Measurements from ENCODE around the gene NR1H2.

Gene NR1H2

DNA sequence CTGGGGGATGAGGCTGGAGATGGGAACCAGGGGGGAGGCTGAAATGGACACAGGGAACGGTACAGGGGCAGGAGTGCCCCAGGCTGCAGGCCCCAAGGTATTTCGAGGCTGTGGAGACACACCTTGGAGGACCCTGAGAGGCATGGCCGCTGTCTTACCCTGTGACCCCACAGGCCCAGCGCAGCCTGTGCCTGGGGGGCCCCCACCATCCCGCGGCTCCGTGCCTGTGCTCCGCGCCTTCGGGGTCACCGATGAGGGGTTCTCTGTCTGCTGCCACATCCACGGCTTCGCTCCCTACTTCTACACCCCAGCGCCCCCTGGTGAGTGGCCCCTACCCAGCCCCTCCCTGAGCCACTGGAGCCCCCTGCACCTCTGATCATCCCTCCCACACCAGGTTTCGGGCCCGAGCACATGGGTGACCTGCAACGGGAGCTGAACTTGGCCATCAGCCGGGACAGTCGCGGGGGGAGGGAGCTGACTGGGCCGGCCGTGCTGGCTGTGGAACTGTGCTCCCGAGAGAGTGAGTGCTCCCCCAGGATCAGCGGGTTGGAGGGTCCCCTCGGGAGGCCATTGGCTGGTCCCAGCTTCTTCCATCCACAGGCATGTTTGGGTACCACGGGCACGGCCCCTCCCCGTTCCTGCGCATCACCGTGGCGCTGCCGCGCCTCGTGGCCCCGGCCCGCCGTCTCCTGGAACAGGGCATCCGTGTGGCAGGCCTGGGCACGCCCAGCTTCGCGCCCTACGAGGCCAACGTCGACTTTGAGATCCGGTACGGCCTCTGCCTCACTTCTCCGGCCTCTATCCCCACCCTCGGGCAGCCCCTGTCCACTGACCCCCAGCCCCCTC, 25.6 kb downstream of the NR1H2 start:
- no peak for DNase-seq

DNA sequence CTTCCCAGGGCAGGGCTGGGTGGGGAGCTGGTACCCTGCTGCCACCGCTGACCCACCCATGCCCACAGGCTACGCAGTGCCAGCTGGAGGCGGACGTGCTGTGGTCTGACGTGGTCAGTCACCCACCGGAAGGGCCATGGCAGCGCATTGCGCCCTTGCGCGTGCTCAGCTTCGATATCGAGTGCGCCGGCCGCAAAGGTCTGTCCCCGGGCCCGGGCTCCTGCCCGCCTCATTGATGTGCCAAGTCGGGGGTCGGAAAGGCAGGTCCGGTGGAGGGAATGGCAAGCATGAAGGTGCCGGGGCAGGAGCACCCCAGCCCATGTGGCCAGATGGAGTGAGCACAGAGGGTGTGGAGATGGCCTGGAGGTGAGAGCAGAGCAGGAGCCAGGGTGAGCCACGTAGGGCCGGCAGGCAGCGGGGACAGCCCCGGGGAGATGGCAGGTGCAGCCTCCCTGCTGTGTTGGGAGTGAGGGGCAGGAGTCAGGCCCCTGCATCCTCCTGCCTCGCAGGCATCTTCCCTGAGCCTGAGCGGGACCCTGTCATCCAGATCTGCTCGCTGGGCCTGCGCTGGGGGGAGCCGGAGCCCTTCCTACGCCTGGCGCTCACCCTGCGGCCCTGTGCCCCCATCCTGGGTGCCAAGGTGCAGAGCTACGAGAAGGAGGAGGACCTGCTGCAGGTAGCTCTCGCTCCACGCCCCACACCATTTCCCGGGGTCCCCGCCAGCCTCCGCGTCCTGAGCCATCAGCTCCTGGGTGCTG, 26.5 kb downstream of the NR1H2 start:
- no peak for DNase-seq

DNA sequence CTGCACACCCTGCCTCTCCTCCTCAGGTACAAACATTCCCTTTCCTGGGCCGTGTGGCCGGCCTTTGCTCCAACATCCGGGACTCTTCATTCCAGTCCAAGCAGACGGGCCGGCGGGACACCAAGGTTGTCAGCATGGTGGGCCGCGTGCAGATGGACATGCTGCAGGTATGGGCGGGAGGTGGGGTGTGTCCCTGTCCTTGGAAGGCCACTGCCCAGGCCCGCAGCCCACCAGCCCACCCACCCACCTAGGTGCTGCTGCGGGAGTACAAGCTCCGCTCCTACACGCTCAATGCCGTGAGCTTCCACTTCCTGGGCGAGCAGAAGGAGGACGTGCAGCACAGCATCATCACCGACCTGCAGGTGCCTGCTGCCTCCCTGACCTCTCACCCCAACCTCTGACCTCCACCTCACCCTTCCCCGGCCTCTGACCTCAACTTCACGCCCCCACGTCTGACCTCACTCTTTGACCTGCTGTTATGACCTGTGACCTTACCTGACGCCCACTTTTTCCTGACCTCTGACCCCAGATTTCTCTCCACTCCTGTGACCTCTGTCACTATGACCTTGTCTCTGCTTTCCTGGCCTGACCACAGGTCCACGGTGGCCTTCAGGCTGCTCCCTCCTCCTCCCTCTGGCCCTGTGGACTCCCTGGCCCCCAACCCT, 30.0 kb downstream of the NR1H2 start:
- no peak for DNase-seq

DNA sequence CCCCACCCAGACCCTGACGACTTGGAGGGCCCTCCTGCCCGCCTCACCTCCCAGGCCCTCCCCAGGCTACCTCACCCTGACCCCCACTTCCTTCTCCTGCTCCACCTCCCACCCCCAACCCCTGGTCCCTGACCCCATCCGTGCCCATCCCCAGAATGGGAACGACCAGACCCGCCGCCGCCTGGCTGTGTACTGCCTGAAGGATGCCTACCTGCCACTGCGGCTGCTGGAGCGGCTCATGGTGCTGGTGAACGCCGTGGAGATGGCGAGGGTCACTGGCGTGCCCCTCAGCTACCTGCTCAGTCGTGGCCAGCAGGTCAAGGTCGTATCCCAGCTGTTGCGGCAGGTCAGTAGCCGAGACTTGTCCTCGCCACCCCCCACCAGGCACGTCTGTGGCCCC, 30.6 kb downstream of the NR1H2 start:
- no peak for DNase-seq

DNA sequence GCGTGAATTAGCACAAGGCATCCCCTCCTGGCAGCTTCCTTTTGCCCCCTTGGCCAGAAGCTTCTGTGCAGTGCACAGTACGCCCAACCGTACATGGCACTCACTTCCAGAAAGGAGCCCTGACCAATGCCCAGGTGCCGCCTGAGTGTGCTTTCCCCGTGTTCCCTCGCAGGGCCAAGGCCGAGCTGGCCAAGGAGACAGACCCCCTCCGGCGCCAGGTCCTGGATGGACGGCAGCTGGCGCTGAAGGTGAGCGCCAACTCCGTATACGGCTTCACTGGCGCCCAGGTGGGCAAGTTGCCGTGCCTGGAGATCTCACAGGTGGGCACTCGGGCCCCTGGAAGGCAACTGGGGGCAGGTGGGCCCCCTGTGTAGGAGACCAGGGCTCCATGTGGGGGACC, 33.1 kb downstream of the NR1H2 start:
- no peak for DNase-seq

DNA sequence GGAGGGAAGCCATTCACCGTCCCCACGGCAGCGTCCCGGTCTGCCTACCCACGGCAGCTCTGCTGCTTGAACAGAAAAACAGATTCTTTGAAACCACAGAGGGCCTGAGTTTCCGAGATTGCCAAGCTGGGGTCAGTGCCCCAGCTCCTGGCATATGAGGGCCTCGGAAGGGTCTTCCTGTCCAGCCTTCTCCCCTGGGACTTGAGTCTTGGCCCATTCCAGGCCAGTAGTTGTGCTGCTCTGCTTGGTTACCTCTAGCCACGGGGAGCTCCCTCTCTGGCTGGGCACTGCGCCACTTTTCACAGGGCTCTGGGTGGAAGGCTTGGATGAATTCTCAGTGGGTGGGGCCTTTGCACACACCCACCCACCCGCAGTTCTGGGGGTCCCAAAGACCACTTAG, 33.9 kb downstream of the NR1H2 start:
- no peak for DNase-seq

DNA sequence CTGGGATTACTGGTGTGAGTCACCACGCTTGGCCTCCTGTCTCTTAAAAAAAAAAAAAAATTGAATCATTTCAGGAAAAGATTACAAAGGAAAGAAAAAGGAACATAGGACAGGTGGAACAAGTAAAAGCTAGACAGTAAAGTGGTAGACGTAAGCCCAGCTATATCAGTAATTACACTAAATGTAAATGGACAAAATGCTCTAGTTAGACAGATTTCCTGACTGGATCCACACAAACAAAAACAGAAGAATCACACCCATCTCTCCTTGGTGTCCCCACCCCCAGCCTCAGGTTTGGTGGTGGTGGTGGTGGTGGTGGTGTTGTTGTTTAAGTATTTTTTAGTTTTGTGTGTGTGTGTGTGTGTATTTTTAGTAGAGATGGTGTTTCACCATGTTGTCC, 36.2 kb downstream of the NR1H2 start:
- no peak for DNase-seq

DNA sequence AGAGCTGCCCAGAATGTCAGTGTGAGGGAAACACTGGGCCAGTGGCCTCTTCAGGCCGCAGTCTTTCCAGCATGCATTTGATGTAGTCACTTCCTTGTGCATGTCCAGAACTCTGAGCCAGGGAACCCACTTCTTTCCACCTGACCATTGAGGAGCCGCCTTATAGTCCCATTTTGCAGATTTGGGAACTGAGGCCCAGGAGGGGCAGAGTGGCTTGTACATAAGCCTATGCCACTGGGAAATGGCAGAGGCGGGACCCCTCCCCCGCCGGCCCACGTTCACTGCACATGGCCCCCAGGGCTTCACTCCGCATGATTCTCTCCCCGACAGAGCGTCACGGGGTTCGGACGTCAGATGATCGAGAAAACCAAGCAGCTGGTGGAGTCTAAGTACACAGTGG, 36.8 kb downstream of the NR1H2 start:
- DNase-seq: no peak

DNA sequence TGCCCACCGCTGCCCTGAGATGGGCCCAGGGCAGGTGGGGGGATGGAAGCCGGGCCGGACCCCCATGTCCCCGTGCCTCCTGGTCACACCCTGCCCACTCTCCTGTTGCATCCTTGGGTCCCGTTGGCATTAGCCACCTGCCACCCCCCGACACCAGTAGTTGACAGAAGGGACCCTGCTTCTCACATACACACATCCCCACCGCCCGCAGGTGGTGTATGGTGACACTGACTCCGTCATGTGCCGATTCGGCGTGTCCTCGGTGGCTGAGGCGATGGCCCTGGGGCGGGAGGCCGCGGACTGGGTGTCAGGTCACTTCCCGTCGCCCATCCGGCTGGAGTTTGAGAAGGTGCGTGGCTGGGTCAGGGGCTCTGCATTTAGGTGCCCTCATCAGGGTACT, 37.3 kb downstream of the NR1H2 start:
- DNase-seq: no peak

DNA sequence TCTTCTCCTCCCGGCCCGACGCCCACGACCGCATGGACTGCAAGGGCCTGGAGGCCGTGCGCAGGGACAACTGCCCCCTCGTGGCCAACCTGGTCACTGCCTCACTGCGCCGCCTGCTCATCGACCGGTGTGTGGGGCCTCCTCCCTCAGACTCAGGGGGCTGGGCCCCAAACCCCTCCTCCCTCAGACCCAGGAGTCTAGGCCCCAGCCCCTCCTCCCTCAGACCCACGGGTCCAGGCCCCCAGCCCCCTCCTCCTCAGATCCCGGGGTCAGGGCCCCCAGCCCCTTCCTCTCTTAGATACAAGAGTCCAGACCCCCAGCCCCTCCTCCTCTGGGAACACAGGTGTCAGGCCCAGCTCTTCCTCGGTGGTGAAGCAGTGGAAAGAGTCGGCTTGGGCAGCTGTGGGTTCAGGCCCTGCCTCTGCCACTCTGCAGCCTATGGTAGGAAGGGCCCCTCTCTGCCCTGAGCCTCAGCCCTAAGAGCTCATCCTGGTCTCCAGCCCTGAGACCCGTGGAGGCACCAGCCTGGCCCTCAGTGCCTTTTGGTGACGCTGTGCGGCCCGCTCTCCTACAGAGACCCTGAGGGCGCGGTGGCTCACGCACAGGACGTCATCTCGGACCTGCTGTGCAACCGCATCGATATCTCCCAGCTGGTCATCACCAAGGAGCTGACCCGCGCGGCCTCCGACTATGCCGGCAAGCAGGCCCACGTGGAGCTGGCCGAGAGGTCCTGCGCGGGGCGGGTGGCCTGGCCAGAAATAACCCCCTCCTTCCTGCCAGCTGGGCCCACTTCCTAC, 38.8 kb downstream of the NR1H2 start:
- DNase-seq: peak in 40 of 51 donors; percentile 2 to 77 (median 20)

DNA sequence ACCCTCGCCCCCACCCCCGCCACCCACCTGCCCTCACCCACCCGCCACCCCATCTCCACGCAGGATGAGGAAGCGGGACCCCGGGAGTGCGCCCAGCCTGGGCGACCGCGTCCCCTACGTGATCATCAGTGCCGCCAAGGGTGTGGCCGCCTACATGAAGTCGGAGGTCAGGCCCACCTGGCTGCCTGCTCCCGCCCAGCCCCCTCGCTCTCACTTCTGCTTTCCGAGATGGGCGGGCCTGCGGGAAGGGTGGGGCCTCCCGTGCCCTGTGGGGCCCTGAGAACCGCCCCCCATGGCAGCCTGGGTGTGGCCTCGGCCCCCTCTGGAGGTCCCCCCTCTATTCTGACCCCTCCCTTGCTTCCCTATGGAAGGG, 39.4 kb downstream of the NR1H2 start:
- peak in 6 of 51 donors; percentile 10 to 27 (median 14) for DNase-seq

DNA sequence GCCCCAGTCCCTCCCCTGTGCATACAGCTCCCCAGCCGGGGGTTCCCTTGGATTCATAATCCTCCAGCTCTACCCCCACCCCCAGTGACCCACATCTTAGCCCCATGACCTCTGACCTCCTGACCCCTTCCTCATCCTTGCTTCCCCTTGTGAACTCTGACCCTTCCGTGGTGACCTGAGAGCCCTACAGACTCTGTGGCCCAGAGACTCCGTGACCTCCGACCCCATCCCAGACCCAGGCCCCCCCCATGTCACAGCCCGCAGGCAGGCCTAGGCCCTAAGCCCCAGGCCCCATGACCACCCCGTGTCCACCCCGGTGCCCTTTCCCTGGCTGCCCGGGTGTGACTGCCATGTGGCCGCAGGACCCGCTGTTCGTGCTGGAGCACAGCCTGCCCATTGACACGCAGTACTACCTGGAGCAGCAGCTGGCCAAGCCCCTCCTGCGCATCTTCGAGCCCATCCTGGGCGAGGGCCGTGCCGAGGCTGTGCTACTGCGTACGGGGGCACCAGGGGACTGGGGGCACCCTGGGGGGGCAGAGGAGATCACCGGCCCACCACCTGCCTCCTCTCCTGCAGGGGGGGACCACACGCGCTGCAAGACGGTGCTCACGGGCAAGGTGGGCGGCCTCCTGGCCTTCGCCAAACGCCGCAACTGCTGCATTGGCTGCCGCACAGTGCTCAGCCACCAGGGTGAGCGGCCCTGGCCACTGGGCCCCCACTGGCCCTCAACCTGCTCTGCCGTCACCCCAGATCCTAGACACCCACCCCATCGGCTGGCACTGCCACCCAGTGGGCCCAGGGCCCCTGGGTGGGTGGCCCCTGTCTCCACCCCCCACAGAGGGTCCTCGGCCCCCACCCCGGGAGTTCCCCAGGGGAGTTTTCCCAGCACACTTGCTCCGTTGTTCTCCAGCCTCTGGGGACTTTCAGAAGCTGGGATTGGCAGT, 40.0 kb downstream of the NR1H2 start:
- no peak for DNase-seq

DNA sequence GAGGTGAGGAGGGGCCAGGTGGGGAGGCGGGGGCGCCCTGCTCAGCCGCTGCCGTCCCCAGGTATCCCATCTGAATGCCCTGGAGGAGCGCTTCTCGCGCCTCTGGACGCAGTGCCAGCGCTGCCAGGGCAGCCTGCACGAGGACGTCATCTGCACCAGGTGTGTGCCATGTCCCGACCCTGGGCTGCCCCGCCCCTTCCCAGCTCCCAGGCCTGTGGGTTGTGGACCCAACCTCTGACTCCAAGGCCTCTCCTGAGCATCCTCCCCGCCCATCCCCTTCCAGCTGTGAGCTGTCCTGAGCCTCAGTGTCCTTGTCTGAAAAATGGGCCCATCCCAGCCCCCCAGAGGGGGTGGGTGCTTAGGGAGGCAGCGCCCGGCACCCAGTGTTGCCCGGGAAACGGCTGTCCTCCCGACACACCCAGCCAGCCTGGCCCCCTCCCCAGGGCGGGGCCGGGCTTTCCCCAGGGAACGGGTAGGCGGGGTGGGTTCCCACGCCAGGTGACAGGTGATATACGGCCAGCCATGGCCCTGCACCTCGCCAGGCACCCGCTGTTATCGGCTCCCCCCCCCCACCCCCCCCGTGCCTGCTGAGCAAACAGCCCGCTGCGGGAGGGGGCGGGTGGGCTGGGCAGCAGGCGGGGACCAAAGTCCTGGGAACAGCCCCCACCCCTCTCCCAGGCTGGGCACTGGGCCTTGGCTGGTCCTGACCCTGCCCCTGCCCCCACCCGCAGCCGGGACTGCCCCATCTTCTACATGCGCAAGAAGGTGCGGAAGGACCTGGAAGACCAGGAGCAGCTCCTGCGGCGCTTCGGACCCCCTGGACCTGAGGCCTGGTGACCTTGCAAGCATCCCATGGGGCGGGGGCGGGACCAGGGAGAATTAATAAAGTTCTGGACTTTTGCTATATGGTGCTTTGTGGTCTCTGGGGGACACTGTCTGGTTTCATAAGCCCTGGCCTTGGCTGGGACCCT, 41.1 kb downstream of the NR1H2 start:
- DNase-seq: no peak

DNA sequence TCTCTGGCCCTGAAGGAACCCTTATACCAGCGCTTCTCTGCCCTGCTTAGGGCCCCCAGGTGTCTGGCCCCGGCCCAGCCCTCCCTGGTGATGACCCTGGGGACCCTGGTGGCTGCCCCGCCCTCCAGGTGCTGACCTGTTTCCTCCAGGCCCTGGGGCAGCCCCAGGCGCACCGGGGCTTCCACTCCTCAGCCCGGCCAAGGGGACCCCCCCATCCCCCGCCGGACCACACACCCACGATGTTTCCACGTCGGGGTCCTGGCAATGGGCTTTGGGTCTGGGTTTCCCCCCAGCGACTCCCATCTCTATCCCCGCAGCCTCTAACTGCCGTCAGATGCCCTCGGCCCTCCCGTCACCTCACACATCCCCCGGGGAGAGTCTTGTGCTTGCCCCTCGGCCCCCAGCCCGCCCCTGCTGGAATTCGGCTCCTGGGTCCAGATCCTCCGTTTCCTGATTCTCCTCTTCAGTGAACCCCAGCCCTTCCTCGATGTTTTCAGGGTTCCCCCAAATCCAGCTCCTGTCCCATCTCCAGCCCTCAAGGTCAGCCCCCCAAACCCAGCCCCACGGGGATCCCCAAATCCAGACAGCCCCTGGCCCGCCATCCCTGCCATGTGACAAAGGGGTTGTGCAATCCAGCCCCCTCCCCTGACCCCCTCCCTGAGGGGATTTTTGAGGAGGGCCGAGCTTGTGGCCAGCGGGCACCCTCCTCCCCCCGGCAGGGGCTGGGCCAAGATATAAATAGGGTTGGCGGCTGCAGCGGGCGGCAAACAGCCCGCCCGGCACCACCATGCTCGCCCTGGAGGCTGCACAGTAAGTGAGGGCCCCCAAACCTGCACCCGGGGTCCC, 42.1 kb downstream of the NR1H2 start, which contains the start of gene SPIB:
TSS of gene SPIB (plus strand) at position 763 of the 846 bp plus-strand sequence. CDS start at position 788, 25 bp downstream.
- no peak for DNase-seq

DNA sequence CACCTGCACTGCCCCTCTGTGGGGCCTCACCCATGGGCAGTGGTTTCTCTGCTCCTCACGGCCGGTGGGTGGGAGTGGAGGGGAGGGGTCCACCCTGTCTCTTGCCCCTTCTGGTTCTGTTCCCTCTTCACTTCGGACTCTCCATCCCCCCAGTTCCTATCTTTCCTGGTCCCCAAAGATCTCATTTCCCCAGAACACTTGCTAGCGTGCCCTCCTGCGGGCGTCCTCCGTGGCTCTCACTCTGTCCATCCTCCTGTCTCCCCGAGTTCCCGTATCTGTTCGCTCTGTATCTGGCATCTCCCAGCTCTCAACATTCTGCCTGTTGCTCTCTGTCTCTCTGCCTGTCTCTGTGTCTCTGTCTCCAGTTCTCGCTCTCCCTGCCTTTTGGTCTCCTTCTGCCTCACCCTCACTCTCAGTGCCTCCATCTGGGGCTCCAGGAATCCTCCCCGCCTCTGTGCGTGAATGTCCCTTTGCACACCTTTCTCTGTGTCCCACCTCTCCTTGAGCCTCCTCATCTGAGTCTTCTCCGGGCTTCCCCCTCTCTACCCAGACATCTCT, 42.8 kb downstream of the NR1H2 start:
- no peak for DNase-seq

DNA sequence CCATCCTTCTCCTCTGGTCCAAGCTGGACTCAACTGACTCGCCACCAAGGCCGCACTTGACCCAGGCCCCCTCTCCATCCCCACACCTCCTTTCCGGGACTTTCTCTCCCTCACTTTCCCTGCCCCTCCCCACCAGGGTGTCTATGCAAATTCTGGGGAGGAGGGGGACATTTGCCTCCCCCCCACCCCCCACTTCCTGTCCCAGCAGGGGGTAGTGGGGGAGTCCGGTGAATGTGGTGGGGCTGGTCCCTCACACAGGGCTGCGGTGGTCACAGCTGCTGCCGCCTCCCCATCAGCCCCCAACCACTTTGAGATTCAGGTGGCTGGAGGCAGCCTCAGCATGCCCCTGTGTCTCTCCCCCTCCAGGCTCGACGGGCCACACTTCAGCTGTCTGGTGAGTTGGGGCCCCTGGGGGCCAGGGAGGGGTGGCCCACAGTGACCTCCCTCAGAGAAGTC, 43.4 kb downstream of the NR1H2 start:
- DNase-seq: no peak

DNA sequence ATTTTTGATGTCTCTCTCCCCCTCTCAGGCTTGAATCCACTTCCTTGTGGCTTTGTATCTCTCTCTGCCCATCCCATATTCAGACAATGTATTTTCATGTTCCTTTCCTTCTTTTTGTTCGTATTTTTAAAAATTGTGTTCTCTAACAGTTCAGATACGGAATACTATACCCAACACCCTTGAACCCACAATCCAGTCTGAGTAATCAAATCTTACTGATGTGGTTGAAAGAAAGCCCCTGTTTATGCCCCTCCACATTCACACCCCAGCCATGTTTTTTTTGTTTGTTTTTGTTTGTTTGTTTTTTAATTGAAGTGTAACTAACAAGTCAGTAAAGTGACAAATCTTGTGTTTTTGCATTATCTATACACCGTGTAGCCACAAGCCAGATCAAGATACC, 43.9 kb downstream of the NR1H2 start:
- no peak for DNase-seq

DNA sequence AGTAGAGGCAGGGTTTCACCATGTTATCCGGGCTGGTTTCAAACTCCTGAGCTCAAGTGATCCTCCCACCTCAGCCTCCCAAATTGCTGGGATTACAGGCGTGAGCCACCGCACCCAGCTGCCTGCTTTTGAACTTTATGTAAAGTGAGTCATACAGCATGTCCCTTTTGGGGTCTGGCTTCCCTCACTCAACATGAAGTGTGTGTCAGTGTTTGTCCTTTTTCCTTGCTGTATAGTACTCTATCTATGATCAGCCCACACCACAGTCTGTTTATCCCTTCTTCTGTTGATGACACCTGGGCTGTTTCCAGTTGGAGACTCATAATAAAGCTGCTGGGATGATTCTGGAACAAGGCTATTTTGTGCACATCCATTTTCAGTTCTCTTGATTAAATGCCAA, 44.6 kb downstream of the NR1H2 start:
- no peak for DNase-seq
